Measurements from ENCODE around the gene IDH3G.

Gene IDH3G

GRCh38 chrX:153794018-153794896 lies at the start of gene IDH3G, which contains the start of gene SSR4:
Gene IDH3G (minus strand): TSS chrX:153794375. CDS start chrX:153794326, 49 bp downstream.
Gene SSR4 (plus strand): TSS chrX:153794668. CDS start chrX:153794688, 20 bp downstream.
- POLR2A ChIA-PET: interaction anchor here (0.5 to 1.7 kb wide), 17 partner anchors 9 to 853 kb away, joined by 3 to 11 read pairs (median 3); partner anchors contain the start of genes ARHGAP4 and SRPK3
- TF ChIP-seq PKNOX1 (IDR thresholded peaks at IDR 0.05) (peak; percentile 99), L3MBTL2 (conservative IDR thresholded peaks at IDR 0.05) (peak; percentile 97), CTBP1 (IDR thresholded peaks at IDR 0.05; ENCODE audit: borderline replicate concordance) (no peak), FOXM1 (IDR thresholded peaks at IDR 0.05; ENCODE audit: borderline replicate concordance) (peak; percentile 96; the same call in 1 of the 2 replicates), ARNT (IDR thresholded peaks at IDR 0.05) (no peak)
- DNase-seq (ENCODE audit: extremely low spot score): peak; percentile 99
- CTCF ChIA-PET: interaction anchor here (0.9 kb wide), 1 partner anchor 12 kb away, joined by 3 read pairs; no protein-coding TSS in a partner anchor

- DNase-seq (ENCODE audit: extremely low spot score): no peak
- POLR2A ChIA-PET: no interaction called here
- no peak for TF ChIP-seq SUZ12 (IDR thresholded peaks at IDR 0.05)
- TF ChIP-seq SP1 (IDR thresholded peaks at IDR 0.05): no peak
- no peak for TF ChIP-seq ZNF384 (IDR thresholded peaks at IDR 0.05)
- TF ChIP-seq FOXK2 (IDR thresholded peaks at IDR 0.05): no peak
- TF ChIP-seq CTBP1 (IDR thresholded peaks at IDR 0.05; ENCODE audit: borderline replicate concordance): no peak
- CTCF ChIA-PET: interaction anchor here (1.2 kb wide), 1 partner anchor 86 kb away, joined by 3 read pairs; no protein-coding TSS in a partner anchor
Observed at GRCh38 chrX:153836921-153837320, 42.7 kb upstream of the IDH3G start.

GRCh38 chrX:153832728-153833127 lies 38.6 kb upstream of the IDH3G start:
- ChIA-PET CTCF (no interaction called here), POLR2A (no interaction called here)
- no peak for DNase-seq (ENCODE audit: extremely low spot score)
- TF ChIP-seq SP1 (IDR thresholded peaks at IDR 0.05) (no peak), CTBP1 (IDR thresholded peaks at IDR 0.05; ENCODE audit: borderline replicate concordance) (no peak), BHLHE40 (IDR thresholded peaks at IDR 0.05; ENCODE audit: borderline replicate concordance) (no peak), NFRKB (IDR thresholded peaks at IDR 0.05) (no peak), TARDBP (IDR thresholded peaks at IDR 0.05) (no peak), L3MBTL2 (conservative IDR thresholded peaks at IDR 0.05) (no peak), SUZ12 (IDR thresholded peaks at IDR 0.05) (no peak)

GRCh38 chrX:153831429-153832150 lies 37.4 kb upstream of the IDH3G start:
- no peak for DNase-seq (ENCODE audit: extremely low spot score)
- ChIA-PET CTCF (no interaction called here), POLR2A (no interaction called here)
- TF ChIP-seq FOXK2 (IDR thresholded peaks at IDR 0.05): no peak
- no peak for TF ChIP-seq HDGF (IDR thresholded peaks at IDR 0.05; ENCODE audit: borderline replicate concordance)
- TF ChIP-seq FOXA1 (IDR thresholded peaks at IDR 0.05): no peak
- TF ChIP-seq L3MBTL2 (conservative IDR thresholded peaks at IDR 0.05): no peak
- no peak for TF ChIP-seq SP1 (IDR thresholded peaks at IDR 0.05)
- TF ChIP-seq NFRKB (IDR thresholded peaks at IDR 0.05): no peak

- POLR2A ChIA-PET: no interaction called here
- no peak for DNase-seq (ENCODE audit: extremely low spot score)
- CTCF ChIA-PET: no interaction called here
- TF ChIP-seq NFRKB (IDR thresholded peaks at IDR 0.05) (no peak), SP1 (IDR thresholded peaks at IDR 0.05) (no peak), SUZ12 (IDR thresholded peaks at IDR 0.05) (no peak), FOXM1 (IDR thresholded peaks at IDR 0.05; ENCODE audit: borderline replicate concordance) (no peak), LEF1 (IDR thresholded peaks at IDR 0.05; ENCODE audit: borderline replicate concordance) (no peak), FOXA1 (IDR thresholded peaks at IDR 0.05) (no peak), CTBP1 (IDR thresholded peaks at IDR 0.05; ENCODE audit: borderline replicate concordance) (no peak), ARNT (IDR thresholded peaks at IDR 0.05) (no peak), BHLHE40 (IDR thresholded peaks at IDR 0.05; ENCODE audit: borderline replicate concordance) (no peak)
Observed at GRCh38 chrX:153830640-153831428, 36.7 kb upstream of the IDH3G start.

- DNase-seq (ENCODE audit: extremely low spot score): peak; percentile 47
- CTCF ChIA-PET: no interaction called here
- TF ChIP-seq L3MBTL2 (conservative IDR thresholded peaks at IDR 0.05): no peak
- TF ChIP-seq SUZ12 (IDR thresholded peaks at IDR 0.05): no peak
- no peak for TF ChIP-seq FOXA1 (IDR thresholded peaks at IDR 0.05)
- TF ChIP-seq ARNT (IDR thresholded peaks at IDR 0.05): no peak
- no peak for TF ChIP-seq FOXK2 (IDR thresholded peaks at IDR 0.05)
- TF ChIP-seq TARDBP (IDR thresholded peaks at IDR 0.05): no peak
- TF ChIP-seq SP1 (IDR thresholded peaks at IDR 0.05): no peak
- no peak for TF ChIP-seq HDGF (IDR thresholded peaks at IDR 0.05; ENCODE audit: borderline replicate concordance)
- no peak for TF ChIP-seq NFRKB (IDR thresholded peaks at IDR 0.05)
- TF ChIP-seq CTBP1 (IDR thresholded peaks at IDR 0.05; ENCODE audit: borderline replicate concordance): no peak
- no peak for TF ChIP-seq ELF4 (IDR thresholded peaks at IDR 0.05)
- TF ChIP-seq BHLHE40 (IDR thresholded peaks at IDR 0.05; ENCODE audit: borderline replicate concordance): no peak
- TF ChIP-seq FOXM1 (IDR thresholded peaks at IDR 0.05; ENCODE audit: borderline replicate concordance): no peak
- TF ChIP-seq PKNOX1 (IDR thresholded peaks at IDR 0.05): no peak
- no peak for TF ChIP-seq LEF1 (IDR thresholded peaks at IDR 0.05; ENCODE audit: borderline replicate concordance)
- no peak for TF ChIP-seq ZNF384 (IDR thresholded peaks at IDR 0.05)
- POLR2A ChIA-PET: no interaction called here
Observed at GRCh38 chrX:153829799-153830639, 35.8 kb upstream of the IDH3G start, which contains the start of gene PDZD4. Gene PDZD4 (minus strand): TSS chrX:153830544. CDS start chrX:153830298, 246 bp downstream.
